PFSK-1 (cell line): ENCODE results near the gene GLP1R.

Experiments
- FOXP2 ChIP-seq: optimal IDR thresholded peaks from 2 replicates; pipeline ENCODE3; 2011; ENCODE audit warnings: borderline replicate concordance, control low read depth, inconsistent platforms; ENCODE audit not compliant: insufficient read depth; ENCODE audit errors: extremely low read length, extremely low read depth
- POLR2AphosphoS5 ChIP-seq: IDR thresholded peaks from 2 replicates; pipeline ENCODE4 v1.6.1; 2012; ENCODE audit warnings: low read depth, mild to moderate bottlenecking, control low read depth, low read length, moderate library complexity
- REST ChIP-seq, 2 experiments: IDR thresholded peaks; 2 replicates each; pipeline versions ENCODE4 v1.6.1 to v1.8.0; 2011 to 2012; ENCODE audit warnings: low read depth in 2 of 2, low read length in 2 of 2, control low read depth in 1 of 2, inconsistent platforms in 1 of 2, mild to moderate bottlenecking in 1 of 2, moderate library complexity in 1 of 2; ENCODE audit not compliant: insufficient read depth in 1 of 2
- SIN3A ChIP-seq: IDR thresholded peaks from 2 replicates; pipeline ENCODE4 v1.6.1; 2012; ENCODE audit warnings: mild to moderate bottlenecking, low read length, moderate library complexity, borderline replicate concordance; ENCODE audit not compliant: insufficient read depth
- TAF1 ChIP-seq: IDR thresholded peaks from 2 replicates; pipeline ENCODE4 v1.6.1; 2012; ENCODE audit warnings: low read length, control low read depth, borderline replicate concordance; ENCODE audit not compliant: insufficient read depth

GLP1R gene

GRCh38 chr6:39061182-39061581, 12.6 kb downstream of the GLP1R start:
- TF ChIP-seq SIN3A (no peak), TAF1 (no peak), POLR2AphosphoS5 (no peak), REST (IDR thresholded peaks at IDR 0.05; ENCODE audit: insufficient read depth in 1 of 2, low read depth in 2 of 2, low read length in 2 of 2) (no peak), FOXP2 (no peak)

- no peak for TF ChIP-seq SIN3A
- no peak for TF ChIP-seq FOXP2
- TF ChIP-seq REST (IDR thresholded peaks at IDR 0.05; ENCODE audit: insufficient read depth in 1 of 2, low read depth in 2 of 2, low read length in 2 of 2): no peak
- no peak for TF ChIP-seq POLR2AphosphoS5
- no peak for TF ChIP-seq TAF1
Measured at GRCh38 chr6:39061588-39061987, 13.0 kb downstream of the GLP1R start.

GRCh38 chr6:39062014-39062740, 13.6 kb downstream of the GLP1R start:
- no peak for TF ChIP-seq SIN3A
- no peak for TF ChIP-seq POLR2AphosphoS5
- TF ChIP-seq REST (IDR thresholded peaks at IDR 0.05; ENCODE audit: insufficient read depth in 1 of 2, low read depth in 2 of 2, low read length in 2 of 2): no peak
- no peak for TF ChIP-seq FOXP2
- no peak for TF ChIP-seq TAF1

GRCh38 chr6:39063526-39063925, 14.9 kb downstream of the GLP1R start:
- TF ChIP-seq TAF1 (no peak), POLR2AphosphoS5 (no peak), REST (IDR thresholded peaks at IDR 0.05; ENCODE audit: insufficient read depth in 1 of 2, low read depth in 2 of 2, low read length in 2 of 2) (no peak), SIN3A (no peak), FOXP2 (no peak)

- TF ChIP-seq TAF1 (no peak), SIN3A (no peak), FOXP2 (no peak), REST (IDR thresholded peaks at IDR 0.05; ENCODE audit: insufficient read depth in 1 of 2, low read depth in 2 of 2, low read length in 2 of 2) (no peak), POLR2AphosphoS5 (no peak)
Measured at GRCh38 chr6:39065561-39065960, 17.0 kb downstream of the GLP1R start.
